Measurements from ENCODE around the gene MOV10L1.

The MOV10L1 gene

DNA sequence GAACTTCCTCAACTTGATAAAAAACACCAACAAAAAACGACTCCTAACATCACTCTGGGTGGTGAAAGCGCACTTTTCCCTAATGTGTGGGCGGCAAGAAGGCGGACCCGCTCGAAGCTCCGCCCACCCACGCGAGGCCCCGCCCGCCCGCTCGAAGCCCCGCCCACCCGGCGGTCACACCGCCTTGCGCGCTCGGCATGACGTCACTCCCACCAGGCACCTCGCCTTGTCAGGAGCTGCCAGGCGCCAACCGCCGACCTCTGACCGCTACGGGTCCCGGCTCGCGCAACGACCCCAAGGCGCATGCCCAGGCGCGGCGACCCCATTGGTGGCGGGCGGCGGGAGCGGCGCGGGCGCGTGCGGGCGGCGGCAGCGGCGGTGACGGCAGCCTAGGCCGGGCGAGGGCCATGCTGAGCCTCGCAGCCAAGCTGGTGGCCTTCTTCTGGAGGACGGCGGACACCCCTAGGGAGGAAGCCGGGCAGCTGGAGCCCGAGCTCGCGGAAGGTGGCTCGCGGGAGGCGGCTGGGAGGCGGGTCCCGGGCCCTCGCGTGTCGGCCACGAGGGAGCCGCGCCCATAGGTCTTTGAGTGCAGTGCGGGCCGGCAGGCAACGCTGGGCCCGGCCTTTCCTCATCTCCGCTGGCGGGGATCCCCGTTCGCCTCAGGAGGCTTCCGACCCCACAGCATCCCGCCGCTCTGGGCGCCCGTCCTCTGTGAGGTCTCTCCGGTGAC is at the start of gene MOV10L1:
MOV10L1 (plus strand) TSS at position 325 of the 730 bp plus-strand sequence; CDS start at position 408, 83 bp downstream.
- Histone ChIP-seq H3K9ac (ENCODE audit: low read depth in 1 of 2, low read length in 2 of 2) (no peak within 1 kb of the TSS), H3K9me3 (ENCODE audit: control insufficient read depth in 2 of 2, low read length in 2 of 2) (no peaks in the 10 kb centered on the region), H3K4me1 (ENCODE audit: control insufficient read depth in 2 of 2, insufficient read depth in 2 of 2, low read length in 2 of 2) (no peaks in the 10 kb centered on the region), H3K36me3 (ENCODE audit: control insufficient read depth in 2 of 2, insufficient read depth in 2 of 2, low read length in 2 of 2) (no peaks in the 10 kb centered on the region), H3K27me3 (ENCODE audit: control insufficient read depth in 2 of 2, insufficient read depth in 2 of 2, low read length in 2 of 2) (peaks cover 0 to 5% of the 10 kb centered on the region in 2 donors), H3K27ac (ENCODE audit: low read depth in 2 of 2, low read length in 2 of 2) (no peak within 1 kb of the TSS), H3K4me3 (ENCODE audit: low read length in 2 of 2) (no peak within 1 kb of the TSS)

DNA sequence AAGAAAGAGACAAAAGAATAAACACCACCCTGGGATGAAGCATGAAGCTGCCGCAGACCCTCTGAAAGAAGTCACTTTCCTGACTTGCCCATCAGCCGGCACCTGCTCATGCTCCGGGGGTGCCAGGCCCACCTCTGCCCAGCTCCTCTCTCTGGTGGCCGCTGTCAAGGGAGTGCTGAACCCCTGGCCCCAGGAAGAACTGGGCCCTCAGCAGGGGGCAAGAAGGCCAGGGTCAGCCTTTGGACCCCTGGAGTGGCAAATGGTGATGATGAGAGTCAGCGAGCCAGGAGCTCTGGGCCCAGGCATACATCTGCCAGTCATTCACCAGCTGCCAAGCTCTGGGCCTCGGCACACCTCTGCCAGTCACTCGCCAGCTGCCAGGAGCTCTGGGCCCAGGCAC is 49.1 kb upstream of the MOV10L1 start:
- Histone ChIP-seq H3K4me1 (ENCODE audit: control insufficient read depth in 2 of 2, insufficient read depth in 2 of 2, low read length in 2 of 2) (no peaks in the 10 kb centered on the region), H3K27me3 (ENCODE audit: control insufficient read depth in 2 of 2, insufficient read depth in 2 of 2, low read length in 2 of 2) (peaks cover 0 to under 1% of the 10 kb centered on the region in 2 donors), H3K36me3 (ENCODE audit: control insufficient read depth in 2 of 2, insufficient read depth in 2 of 2, low read length in 2 of 2) (no peaks in the 10 kb centered on the region), H3K9ac (ENCODE audit: low read depth in 1 of 2, low read length in 2 of 2) (no peak overlapping the region), H3K9me3 (ENCODE audit: control insufficient read depth in 2 of 2, low read length in 2 of 2) (peaks cover 0 to 2% of the 10 kb centered on the region in 2 donors), H3K4me3 (ENCODE audit: low read length in 2 of 2) (no peak overlapping the region), H3K27ac (ENCODE audit: low read depth in 2 of 2, low read length in 2 of 2) (no peak overlapping the region)

DNA sequence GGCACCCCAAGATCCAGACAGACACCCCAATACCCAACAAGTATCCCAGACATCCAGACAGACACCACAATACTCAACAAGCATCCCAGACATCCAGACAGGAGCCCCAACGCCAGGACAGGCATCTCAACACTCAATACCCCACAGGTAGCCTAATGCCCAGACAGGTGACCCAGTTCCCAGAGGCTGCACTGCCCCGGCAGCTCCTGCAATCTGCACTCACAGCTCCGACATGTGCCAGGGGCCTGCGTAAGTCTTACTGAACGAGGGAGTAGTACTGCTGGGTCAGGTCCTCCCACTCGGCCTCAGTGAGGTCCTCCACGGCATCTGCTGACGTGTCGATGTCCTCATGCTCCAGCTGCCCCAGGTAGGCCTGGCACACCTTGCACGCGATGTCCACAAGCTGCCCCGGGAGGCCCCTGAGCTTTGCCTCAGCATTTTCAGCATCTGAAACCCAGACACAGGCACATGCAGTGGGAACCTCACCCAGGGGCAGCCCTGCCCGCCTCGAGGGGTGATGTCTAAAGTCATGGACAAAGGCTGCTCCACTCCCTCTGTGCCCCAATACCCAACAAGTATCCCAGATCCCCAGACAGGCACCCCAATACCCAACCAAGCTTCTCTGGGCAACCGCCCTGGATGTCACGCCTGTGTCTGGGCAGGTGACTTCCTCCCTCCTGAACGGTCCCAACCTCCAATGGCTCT is 48.3 kb upstream of the MOV10L1 start:
- peaks cover 0 to 2% of the 10 kb centered on the region in 2 donors for H3K9me3 ChIP-seq (ENCODE audit: control insufficient read depth in 2 of 2, low read length in 2 of 2)
- no peak overlapping the region for H3K4me3 ChIP-seq (ENCODE audit: low read length in 2 of 2)
- H3K27ac ChIP-seq (ENCODE audit: low read depth in 2 of 2, low read length in 2 of 2), result no peak overlapping the region
- no peaks in the 10 kb centered on the region for H3K36me3 ChIP-seq (ENCODE audit: control insufficient read depth in 2 of 2, insufficient read depth in 2 of 2, low read length in 2 of 2)
- peaks cover 0 to 3% of the 10 kb centered on the region in 2 donors for H3K27me3 ChIP-seq (ENCODE audit: control insufficient read depth in 2 of 2, insufficient read depth in 2 of 2, low read length in 2 of 2)
- H3K4me1 ChIP-seq (ENCODE audit: control insufficient read depth in 2 of 2, insufficient read depth in 2 of 2, low read length in 2 of 2), result no peaks in the 10 kb centered on the region
- H3K9ac ChIP-seq (ENCODE audit: low read depth in 1 of 2, low read length in 2 of 2), result no peak overlapping the region

DNA sequence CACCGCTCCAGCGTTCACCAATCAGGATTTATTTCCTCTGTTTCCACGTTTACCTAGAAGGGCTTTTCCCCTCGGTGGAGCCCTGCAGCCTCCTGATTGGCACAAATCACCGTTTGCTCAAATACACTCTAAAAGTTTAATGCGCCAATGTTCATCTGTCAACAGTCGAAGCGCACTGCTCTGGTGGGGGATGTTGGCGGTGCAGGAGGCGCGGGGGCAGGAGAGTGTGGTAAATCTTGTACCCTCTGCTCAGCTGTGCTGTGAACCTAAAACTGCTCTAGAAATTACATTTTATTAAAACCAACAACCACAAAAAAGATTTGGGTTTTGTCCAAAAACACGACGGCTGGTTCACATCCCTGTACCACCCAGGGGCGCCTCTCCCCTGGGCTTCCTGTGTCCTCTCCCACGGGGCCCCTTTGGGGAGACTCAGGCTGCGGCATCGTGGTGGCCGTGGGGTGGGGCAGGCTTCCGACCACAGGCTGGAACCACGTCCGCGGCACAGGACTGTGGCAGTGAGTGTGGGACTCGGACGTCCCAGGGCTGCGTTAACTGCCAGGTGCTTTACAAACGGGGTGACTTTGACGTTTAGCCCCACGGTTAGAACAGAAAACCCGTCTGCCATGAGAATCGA is 45.2 kb upstream of the MOV10L1 start:
- Histone ChIP-seq H3K27ac (ENCODE audit: low read depth in 2 of 2, low read length in 2 of 2) (no peak overlapping the region), H3K9ac (ENCODE audit: low read depth in 1 of 2, low read length in 2 of 2) (no peak overlapping the region), H3K36me3 (ENCODE audit: control insufficient read depth in 2 of 2, insufficient read depth in 2 of 2, low read length in 2 of 2) (no peaks in the 10 kb centered on the region), H3K4me3 (ENCODE audit: low read length in 2 of 2) (no peak overlapping the region), H3K27me3 (ENCODE audit: control insufficient read depth in 2 of 2, insufficient read depth in 2 of 2, low read length in 2 of 2) (peaks cover 0 to 3% of the 10 kb centered on the region in 2 donors), H3K9me3 (ENCODE audit: control insufficient read depth in 2 of 2, low read length in 2 of 2) (peaks cover 0 to 2% of the 10 kb centered on the region in 2 donors), H3K4me1 (ENCODE audit: control insufficient read depth in 2 of 2, insufficient read depth in 2 of 2, low read length in 2 of 2) (no peaks in the 10 kb centered on the region)

DNA sequence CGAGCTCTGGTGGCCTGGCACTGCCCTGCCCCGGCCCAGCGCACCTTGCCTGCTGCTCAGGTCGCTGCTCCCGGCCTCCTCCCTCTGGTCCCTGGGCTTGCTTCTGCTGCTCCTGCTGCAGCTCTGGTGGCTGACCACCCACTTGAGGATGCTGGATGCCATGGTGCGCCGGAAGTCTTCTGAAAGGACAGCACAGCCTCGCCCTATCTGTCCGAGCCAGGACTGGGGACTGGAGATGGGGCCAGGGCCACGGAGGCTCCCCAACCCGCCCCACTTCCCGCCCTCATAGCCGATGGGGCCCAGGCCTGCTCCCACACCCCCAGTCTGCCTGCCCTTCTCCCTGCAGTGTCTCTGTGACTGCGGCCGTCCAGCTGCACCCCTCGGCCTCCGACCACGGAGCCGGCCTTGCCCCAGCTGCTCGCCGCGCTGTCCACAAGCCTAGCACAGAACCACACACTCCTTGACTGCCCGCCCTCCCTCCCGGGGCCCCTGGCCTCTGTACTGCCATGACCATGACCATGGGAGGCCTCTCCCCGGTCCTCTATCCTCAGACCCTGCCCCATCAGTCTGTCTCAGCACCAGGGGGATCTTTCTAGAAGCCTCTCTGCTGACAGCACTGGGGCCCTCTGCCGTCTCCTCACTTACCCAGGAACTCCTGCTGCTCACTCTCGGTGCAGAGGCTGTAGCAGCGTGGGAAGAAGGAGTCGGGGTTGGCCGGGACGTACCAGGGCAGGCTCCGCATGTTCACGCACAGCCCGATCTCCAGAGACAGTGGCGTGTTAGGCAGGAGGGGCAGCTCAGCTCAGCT is 44.4 kb upstream of the MOV10L1 start:
- no peaks in the 10 kb centered on the region for H3K36me3 ChIP-seq (ENCODE audit: control insufficient read depth in 2 of 2, insufficient read depth in 2 of 2, low read length in 2 of 2)
- H3K4me3 ChIP-seq (ENCODE audit: low read length in 2 of 2), result no peak overlapping the region
- H3K4me1 ChIP-seq (ENCODE audit: control insufficient read depth in 2 of 2, insufficient read depth in 2 of 2, low read length in 2 of 2), result no peaks in the 10 kb centered on the region
- H3K27me3 ChIP-seq (ENCODE audit: control insufficient read depth in 2 of 2, insufficient read depth in 2 of 2, low read length in 2 of 2), result peaks cover 0 to 3% of the 10 kb centered on the region in 2 donors
- no peak overlapping the region for H3K9ac ChIP-seq (ENCODE audit: low read depth in 1 of 2, low read length in 2 of 2)
- H3K9me3 ChIP-seq (ENCODE audit: control insufficient read depth in 2 of 2, low read length in 2 of 2), result no peaks in the 10 kb centered on the region
- no peak overlapping the region for H3K27ac ChIP-seq (ENCODE audit: low read depth in 2 of 2, low read length in 2 of 2)

DNA sequence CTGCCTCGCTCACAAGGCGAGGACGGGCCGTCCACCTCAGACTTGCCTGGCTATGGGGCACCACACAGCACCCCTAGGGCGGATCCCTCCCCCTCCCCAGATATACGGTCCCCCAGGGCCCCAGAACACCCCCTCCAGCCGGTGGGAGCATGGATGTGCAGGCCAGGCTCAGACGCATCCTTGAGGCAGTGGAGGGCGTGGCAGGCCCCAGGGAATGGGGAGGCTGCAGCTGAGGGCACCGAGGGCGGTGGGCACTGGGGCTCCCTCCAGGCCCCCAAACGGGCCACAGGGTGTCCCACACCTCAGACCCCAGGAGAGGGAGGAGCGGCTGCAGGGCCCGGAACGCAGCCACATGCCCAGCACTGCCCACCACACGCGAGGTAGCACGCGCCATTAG is 43.8 kb upstream of the MOV10L1 start:
- Histone ChIP-seq H3K36me3 (ENCODE audit: control insufficient read depth in 2 of 2, insufficient read depth in 2 of 2, low read length in 2 of 2) (no peaks in the 10 kb centered on the region), H3K9ac (ENCODE audit: low read depth in 1 of 2, low read length in 2 of 2) (no peak overlapping the region), H3K9me3 (ENCODE audit: control insufficient read depth in 2 of 2, low read length in 2 of 2) (no peaks in the 10 kb centered on the region), H3K4me3 (ENCODE audit: low read length in 2 of 2) (no peak overlapping the region), H3K27me3 (ENCODE audit: control insufficient read depth in 2 of 2, insufficient read depth in 2 of 2, low read length in 2 of 2) (peaks cover 0 to 3% of the 10 kb centered on the region in 2 donors), H3K4me1 (ENCODE audit: control insufficient read depth in 2 of 2, insufficient read depth in 2 of 2, low read length in 2 of 2) (no peaks in the 10 kb centered on the region), H3K27ac (ENCODE audit: low read depth in 2 of 2, low read length in 2 of 2) (no peak overlapping the region)

DNA sequence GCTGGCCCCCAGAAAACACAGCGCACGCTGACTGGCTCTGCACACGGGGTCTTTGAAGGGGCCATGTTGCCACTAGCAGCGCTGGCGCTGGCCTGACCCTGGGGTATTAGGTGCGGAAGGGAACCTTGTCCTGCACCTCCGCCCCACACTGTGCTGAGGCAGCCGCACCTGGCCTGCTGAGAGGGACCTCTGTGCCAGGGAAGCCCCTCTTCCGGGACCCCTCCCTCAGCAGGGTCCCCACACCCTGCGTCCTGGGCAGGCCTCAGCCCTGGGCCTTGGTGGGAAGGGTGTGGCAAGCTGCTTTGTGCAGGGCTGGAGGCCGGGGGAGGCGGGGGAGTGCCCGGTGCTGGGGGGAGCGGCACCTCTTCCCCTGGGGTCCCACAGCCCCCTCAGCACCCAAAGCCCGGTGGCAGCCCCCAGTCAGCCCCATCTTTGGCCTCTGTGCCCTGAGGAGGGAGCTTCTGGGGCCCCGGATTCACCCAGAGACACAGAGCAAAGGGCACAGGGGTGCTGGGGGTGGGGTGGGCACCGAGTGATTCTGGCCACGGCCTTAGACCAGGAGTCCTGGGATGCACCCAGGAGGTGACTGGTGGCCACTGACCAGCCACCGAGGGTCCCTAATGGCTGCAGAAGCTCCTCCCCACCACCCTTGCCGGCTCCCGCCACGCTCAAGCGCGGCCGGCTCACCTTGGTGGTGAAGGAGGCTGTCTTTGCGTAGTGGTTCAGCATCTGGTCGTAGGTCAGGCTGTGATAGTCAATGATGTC is 43.1 kb upstream of the MOV10L1 start:
- H3K36me3 ChIP-seq (ENCODE audit: control insufficient read depth in 2 of 2, insufficient read depth in 2 of 2, low read length in 2 of 2), result no peaks in the 10 kb centered on the region
- peaks cover 0 to 3% of the 10 kb centered on the region in 2 donors for H3K27me3 ChIP-seq (ENCODE audit: control insufficient read depth in 2 of 2, insufficient read depth in 2 of 2, low read length in 2 of 2)

DNA sequence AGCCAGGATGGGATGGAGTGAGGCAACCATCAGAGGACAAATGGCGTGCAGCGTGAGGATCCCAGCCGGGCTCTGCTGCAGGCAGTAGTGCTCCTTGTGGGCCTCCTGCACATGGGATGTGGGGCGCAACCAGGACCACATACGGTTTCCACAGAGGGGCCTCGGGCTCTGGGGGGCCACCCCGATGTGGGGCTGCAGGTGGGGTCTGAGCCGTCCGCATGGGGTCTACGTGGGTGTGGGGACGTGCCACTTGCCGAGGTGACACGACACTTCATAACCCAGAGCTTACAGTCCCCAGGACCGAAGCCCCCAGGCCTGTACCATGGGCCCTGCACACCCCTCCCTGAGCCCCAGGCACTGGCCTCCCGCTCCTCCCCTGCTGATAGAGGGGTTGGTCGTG is 42.5 kb upstream of the MOV10L1 start:
- Histone ChIP-seq H3K4me1 (ENCODE audit: control insufficient read depth in 2 of 2, insufficient read depth in 2 of 2, low read length in 2 of 2) (no peaks in the 10 kb centered on the region), H3K27ac (ENCODE audit: low read depth in 2 of 2, low read length in 2 of 2) (no peak overlapping the region), H3K9me3 (ENCODE audit: control insufficient read depth in 2 of 2, low read length in 2 of 2) (no peaks in the 10 kb centered on the region), H3K27me3 (ENCODE audit: control insufficient read depth in 2 of 2, insufficient read depth in 2 of 2, low read length in 2 of 2) (peaks cover 0 to 3% of the 10 kb centered on the region in 2 donors), H3K4me3 (ENCODE audit: low read length in 2 of 2) (no peak overlapping the region), H3K36me3 (ENCODE audit: control insufficient read depth in 2 of 2, insufficient read depth in 2 of 2, low read length in 2 of 2) (no peaks in the 10 kb centered on the region), H3K9ac (ENCODE audit: low read depth in 1 of 2, low read length in 2 of 2) (no peak overlapping the region)

More for the DNA sequence above, 43.1 kb upstream of the MOV10L1 start:
- H3K4me1 ChIP-seq (ENCODE audit: control insufficient read depth in 2 of 2, insufficient read depth in 2 of 2, low read length in 2 of 2), result no peaks in the 10 kb centered on the region
- no peak overlapping the region for H3K27ac ChIP-seq (ENCODE audit: low read depth in 2 of 2, low read length in 2 of 2)
- H3K9me3 ChIP-seq (ENCODE audit: control insufficient read depth in 2 of 2, low read length in 2 of 2), result no peaks in the 10 kb centered on the region
- no peak overlapping the region for H3K4me3 ChIP-seq (ENCODE audit: low read length in 2 of 2)
- no peak overlapping the region for H3K9ac ChIP-seq (ENCODE audit: low read depth in 1 of 2, low read length in 2 of 2)

DNA sequence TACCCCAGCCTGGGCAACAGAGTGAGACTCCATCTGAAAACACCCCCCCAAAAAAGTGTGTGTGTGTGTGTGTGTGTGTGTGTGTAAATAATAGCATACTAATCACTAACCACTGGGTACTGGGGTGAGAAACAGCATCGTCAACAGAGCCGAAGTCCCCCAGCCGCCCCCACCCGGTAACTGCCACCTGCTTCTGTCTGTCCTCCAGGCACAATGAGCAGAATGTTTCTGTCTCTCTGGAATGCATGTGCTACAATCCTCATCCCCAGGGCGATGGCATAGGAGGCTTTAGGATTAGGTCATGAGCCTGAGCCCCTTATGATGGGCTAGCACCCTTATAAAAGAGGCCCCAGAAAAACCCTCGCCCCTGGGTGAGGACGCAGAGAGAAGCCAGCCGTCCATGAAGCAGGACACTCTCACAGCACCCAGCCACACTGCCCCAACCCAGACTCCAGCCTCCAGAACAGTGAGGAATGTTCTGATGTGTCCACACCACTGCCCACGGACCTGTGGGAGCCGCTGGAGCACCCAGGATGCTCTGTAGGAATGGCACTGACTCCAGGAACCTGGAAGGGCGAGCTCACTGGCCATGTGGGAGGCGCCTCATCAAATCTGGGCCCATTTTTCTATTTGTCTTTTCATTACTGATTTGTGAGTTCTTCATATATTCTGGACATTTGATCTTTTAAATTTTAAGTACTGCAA is 41.6 kb upstream of the MOV10L1 start:
- Histone ChIP-seq H3K4me3 (ENCODE audit: low read length in 2 of 2) (no peak overlapping the region), H3K4me1 (ENCODE audit: control insufficient read depth in 2 of 2, insufficient read depth in 2 of 2, low read length in 2 of 2) (no peaks in the 10 kb centered on the region), H3K27me3 (ENCODE audit: control insufficient read depth in 2 of 2, insufficient read depth in 2 of 2, low read length in 2 of 2) (peaks cover 0 to 3% of the 10 kb centered on the region in 2 donors), H3K36me3 (ENCODE audit: control insufficient read depth in 2 of 2, insufficient read depth in 2 of 2, low read length in 2 of 2) (no peaks in the 10 kb centered on the region), H3K9ac (ENCODE audit: low read depth in 1 of 2, low read length in 2 of 2) (no peak overlapping the region), H3K9me3 (ENCODE audit: control insufficient read depth in 2 of 2, low read length in 2 of 2) (no peaks in the 10 kb centered on the region), H3K27ac (ENCODE audit: low read depth in 2 of 2, low read length in 2 of 2) (no peak overlapping the region)

Measured in mucosa of rectum (tissue), 2 donors.